Activated CD8-positive, alpha-beta memory T cell treated with anti-CD3 and anti-CD28 coated beads, Interleukin-2, amount 10 ng/mL, durations not matched to agents 7 days and 5 days (primary cell): ENCODE measurements around the gene ZNF410. TPM values are rescaled to one million over a fixed set of nuclear protein-coding genes. Genes with fewer than 3 reads are reported as not detected.
"Not testable (repeated sequence)": the region's sequence is repeated elsewhere in the genome, so short reads cannot be mapped to it uniquely, and the experiment has no call there.

Source experiments
- ATAC-seq: fragments of 150-1000 bp; cut with Tn5 transposase; one replicate; pipeline ENCODE4 v1.10.0; 2021; ENCODE audit warnings: moderate library complexity
- CTCF ChIA-PET: fragments of 350-600 bp; sonication (Branson Sonifier 250); formaldehyde crosslinking; loops from one replicate; lab custom pipeline; 2021; ENCODE audit warnings: antibody characterized with exemption; lab: Charles Lee
- DNase-seq: peaks from one replicate; pipeline ENCODE4 v3.0.0-alpha.2; 2020
- H3K27ac Mint-ChIP-seq: one replicate; pipeline ENCODE4 v1.8.0; 2021; ENCODE audit warnings: mild to moderate bottlenecking, mixed read lengths
- H3K27me3 Mint-ChIP-seq: one replicate; pipeline ENCODE4 v1.8.0; 2021; ENCODE audit warnings: mixed read lengths
- H3K36me3 Mint-ChIP-seq: one replicate; pipeline ENCODE4 v1.8.0; 2021; ENCODE audit warnings: mild to moderate bottlenecking, mixed read lengths
- H3K4me1 Mint-ChIP-seq: one replicate; pipeline ENCODE4 v1.8.0; 2021; ENCODE audit warnings: mixed read lengths
- H3K4me3 Mint-ChIP-seq: one replicate; pipeline ENCODE4 v1.8.0; 2021; ENCODE audit warnings: mild to moderate bottlenecking, moderate library complexity, mixed read lengths
- H3K9me3 Mint-ChIP-seq: one replicate; pipeline ENCODE4 v1.8.0; 2022; ENCODE audit warnings: low read depth, mixed read lengths
- total RNA-seq, 2 experiments: library from RNA; stranded (reverse); gene quantifications; one replicate each; pipeline ENCODE4 v1.2.3, GENCODE V29; 2021

Gene ZNF410
- total RNA-seq, result 10 to 100 TPM; 55.1 to 58.1 TPM

- peak within 1 kb of the TSS; percentile 98 for H3K4me3 Mint-ChIP-seq
- H3K27ac Mint-ChIP-seq, result peak within 1 kb of the TSS; percentile 97
- ATAC-seq (peak; percentile 99), DNase-seq (peak; percentile 92)
- peaks cover 45% of the 10 kb centered on the region for H3K4me1 Mint-ChIP-seq
- no peaks in the 10 kb centered on the region for H3K9me3 Mint-ChIP-seq
- CTCF ChIA-PET, result interaction anchor here (0.6 to 2.0 kb wide), 5 partner anchors 14 to 158 kb away, joined by 3 to 5 read pairs (median 3); no protein-coding TSS in a partner anchor
- no peaks in the 10 kb centered on the region for H3K27me3 Mint-ChIP-seq
- peaks cover 9% of the 10 kb centered on the region for H3K36me3 Mint-ChIP-seq
Observed at GRCh38 chr14:73886449-73887317, at the start of gene ZNF410. TSS of gene ZNF410 (plus strand) at chr14:73886859. CDS start at chr14:73892176, 5,317 bp downstream.

GRCh38 chr14:73838293-73839034 lies 48.2 kb upstream of the ZNF410 start:
- not testable (repeated sequence) for DNase-seq, H3K27ac Mint-ChIP-seq

GRCh38 chr14:73842201-73842600 lies 44.5 kb upstream of the ZNF410 start:
- CTCF ChIA-PET, result interaction anchor here (0.8 kb wide), 1 partner anchor 17 kb away, joined by 3 read pairs; no protein-coding TSS in a partner anchor
- peaks cover 3% of the 10 kb centered on the region for H3K27me3 Mint-ChIP-seq

More at GRCh38 chr14:73838293-73839034, 48.2 kb upstream of the ZNF410 start:
- H3K4me3 Mint-ChIP-seq, H3K27me3 Mint-ChIP-seq, H3K36me3 Mint-ChIP-seq, H3K4me1 Mint-ChIP-seq, H3K9me3 Mint-ChIP-seq, ATAC-seq: not testable (repeated sequence)
- CTCF ChIA-PET, result interaction anchor here (0.6 to 1.9 kb wide), 3 partner anchors 11 to 387 kb away, joined by 3 to 5 read pairs (median 5); no protein-coding TSS in a partner anchor

GRCh38 chr14:73842851-73843250 lies 43.8 kb upstream of the ZNF410 start:
- H3K27ac Mint-ChIP-seq, result no peak overlapping the region
- H3K9me3 Mint-ChIP-seq, result no peaks in the 10 kb centered on the region
- ATAC-seq (no peak), DNase-seq (no peak)
- CTCF ChIA-PET, result interaction anchor here (0.8 to 1.3 kb wide), 3 partner anchors 15 to 110 kb away, joined by 3 read pairs; no protein-coding TSS in a partner anchor
- H3K4me3 Mint-ChIP-seq, result no peak overlapping the region
- no peaks in the 10 kb centered on the region for H3K36me3 Mint-ChIP-seq
- H3K4me1 Mint-ChIP-seq, result no peaks in the 10 kb centered on the region
- peaks cover 6% of the 10 kb centered on the region for H3K27me3 Mint-ChIP-seq

More at GRCh38 chr14:73842201-73842600, 44.5 kb upstream of the ZNF410 start:
- H3K36me3 Mint-ChIP-seq, result no peaks in the 10 kb centered on the region
- H3K4me1 Mint-ChIP-seq, result no peaks in the 10 kb centered on the region
- H3K9me3 Mint-ChIP-seq, result no peaks in the 10 kb centered on the region
- ATAC-seq, result no peak
- DNase-seq, result no peak
- H3K4me3 Mint-ChIP-seq, result no peak overlapping the region
- no peak overlapping the region for H3K27ac Mint-ChIP-seq

- ATAC-seq, result no peak
- H3K27me3 Mint-ChIP-seq, result peaks cover 6% of the 10 kb centered on the region
- no peak overlapping the region for H3K4me3 Mint-ChIP-seq
- no peak overlapping the region for H3K27ac Mint-ChIP-seq
- no peaks in the 10 kb centered on the region for H3K36me3 Mint-ChIP-seq
- CTCF ChIA-PET, result interaction anchor here (0.7 to 1.3 kb wide), 4 partner anchors 13 to 110 kb away, joined by 3 read pairs; no protein-coding TSS in a partner anchor
- H3K4me1 Mint-ChIP-seq, result no peaks in the 10 kb centered on the region
- no peaks in the 10 kb centered on the region for H3K9me3 Mint-ChIP-seq
- DNase-seq, result no peak
Observed at GRCh38 chr14:73843296-73843695, 43.4 kb upstream of the ZNF410 start.

GRCh38 chr14:73846947-73847346 lies 39.7 kb upstream of the ZNF410 start:
- Mint-ChIP-seq H3K27me3 (peaks cover 6% of the 10 kb centered on the region), H3K36me3 (peaks cover 2% of the 10 kb centered on the region), H3K9me3 (no peaks in the 10 kb centered on the region), H3K4me1 (peaks cover 10% of the 10 kb centered on the region), H3K4me3 (no peak overlapping the region), H3K27ac (no peak overlapping the region)
- ATAC-seq, result no peak
- no peak for DNase-seq
- CTCF ChIA-PET, result no interaction called here

- ATAC-seq, result no peak
- H3K36me3 Mint-ChIP-seq, result peaks cover 2% of the 10 kb centered on the region
- H3K9me3 Mint-ChIP-seq, result no peaks in the 10 kb centered on the region
- peaks cover 6% of the 10 kb centered on the region for H3K27me3 Mint-ChIP-seq
- peak overlapping the region; percentile 95 for H3K4me3 Mint-ChIP-seq
- H3K27ac Mint-ChIP-seq, result peak overlapping the region; percentile 99
- DNase-seq, result no peak
- H3K4me1 Mint-ChIP-seq, result peaks cover 22% of the 10 kb centered on the region
- CTCF ChIA-PET, result interaction anchor here (1.2 to 2.4 kb wide), 4 partner anchors 27 to 124 kb away, joined by 3 to 11 read pairs (median 4); a partner anchor contains a TSS
Observed at GRCh38 chr14:73851000-73851399, 35.7 kb upstream of the ZNF410 start.

GRCh38 chr14:73851567-73852382 lies 34.9 kb upstream of the ZNF410 start, which contains the start of gene PTGR2:
TSS of gene PTGR2 (plus strand) at chr14:73851831. CDS start at chr14:73858863, 7,032 bp downstream.
- Mint-ChIP-seq H3K4me1 (peaks cover 22% of the 10 kb centered on the region), H3K4me3 (peak within 1 kb of the TSS; percentile 95), H3K27me3 (peaks cover 6% of the 10 kb centered on the region), H3K27ac (peak within 1 kb of the TSS; percentile 99), H3K9me3 (no peaks in the 10 kb centered on the region), H3K36me3 (peaks cover 2% of the 10 kb centered on the region)
- peak; percentile 98 for ATAC-seq
- peak; percentile 93 for DNase-seq
- CTCF ChIA-PET, result interaction anchor here (0.8 to 2.4 kb wide), 10 partner anchors 28 to 282 kb away, joined by 3 to 11 read pairs (median 3); partner anchors contain the start of gene ACOT2

GRCh38 chr14:73859145-73859544 lies 27.5 kb upstream of the ZNF410 start:
- DNase-seq (no peak), ATAC-seq (no peak)
- Mint-ChIP-seq H3K9me3 (no peaks in the 10 kb centered on the region), H3K36me3 (no peaks in the 10 kb centered on the region), H3K27me3 (no peaks in the 10 kb centered on the region), H3K27ac (no peak overlapping the region), H3K4me3 (no peak overlapping the region), H3K4me1 (no peaks in the 10 kb centered on the region)
- CTCF ChIA-PET, result no interaction called here

- H3K9me3 Mint-ChIP-seq, result no peaks in the 10 kb centered on the region
- no peak for ATAC-seq
- H3K36me3 Mint-ChIP-seq, result no peaks in the 10 kb centered on the region
- H3K27ac Mint-ChIP-seq, result no peak overlapping the region
- H3K4me1 Mint-ChIP-seq, result no peaks in the 10 kb centered on the region
- no peak overlapping the region for H3K4me3 Mint-ChIP-seq
- CTCF ChIA-PET, result no interaction called here
- no peak for DNase-seq
- no peaks in the 10 kb centered on the region for H3K27me3 Mint-ChIP-seq
Observed at GRCh38 chr14:73861073-73861472, 25.6 kb upstream of the ZNF410 start.

- no peak for ATAC-seq
- CTCF ChIA-PET, result interaction anchor here (0.8 to 0.9 kb wide), 2 partner anchors 12 to 15 kb away, joined by 3 read pairs; no protein-coding TSS in a partner anchor
- H3K27me3 Mint-ChIP-seq, result no peaks in the 10 kb centered on the region
Observed at GRCh38 chr14:73862480-73862879, 24.2 kb upstream of the ZNF410 start.

GRCh38 chr14:73863209-73863608 lies 23.4 kb upstream of the ZNF410 start:
- Mint-ChIP-seq H3K27me3 (no peaks in the 10 kb centered on the region), H3K4me3 (no peak overlapping the region), H3K27ac (no peak overlapping the region), H3K4me1 (no peaks in the 10 kb centered on the region), H3K9me3 (no peaks in the 10 kb centered on the region), H3K36me3 (no peaks in the 10 kb centered on the region)
- ATAC-seq, result no peak
- CTCF ChIA-PET, result interaction anchor here (0.6 to 1.1 kb wide), 3 partner anchors 10 to 134 kb away, joined by 3 read pairs; no protein-coding TSS in a partner anchor
- DNase-seq, result no peak

More at GRCh38 chr14:73862480-73862879, 24.2 kb upstream of the ZNF410 start:
- Mint-ChIP-seq H3K4me1 (no peaks in the 10 kb centered on the region), H3K27ac (no peak overlapping the region), H3K9me3 (no peaks in the 10 kb centered on the region), H3K36me3 (no peaks in the 10 kb centered on the region), H3K4me3 (no peak overlapping the region)
- no peak for DNase-seq
